ENCODE measurements around the gene SLC25A33.

DNA sequence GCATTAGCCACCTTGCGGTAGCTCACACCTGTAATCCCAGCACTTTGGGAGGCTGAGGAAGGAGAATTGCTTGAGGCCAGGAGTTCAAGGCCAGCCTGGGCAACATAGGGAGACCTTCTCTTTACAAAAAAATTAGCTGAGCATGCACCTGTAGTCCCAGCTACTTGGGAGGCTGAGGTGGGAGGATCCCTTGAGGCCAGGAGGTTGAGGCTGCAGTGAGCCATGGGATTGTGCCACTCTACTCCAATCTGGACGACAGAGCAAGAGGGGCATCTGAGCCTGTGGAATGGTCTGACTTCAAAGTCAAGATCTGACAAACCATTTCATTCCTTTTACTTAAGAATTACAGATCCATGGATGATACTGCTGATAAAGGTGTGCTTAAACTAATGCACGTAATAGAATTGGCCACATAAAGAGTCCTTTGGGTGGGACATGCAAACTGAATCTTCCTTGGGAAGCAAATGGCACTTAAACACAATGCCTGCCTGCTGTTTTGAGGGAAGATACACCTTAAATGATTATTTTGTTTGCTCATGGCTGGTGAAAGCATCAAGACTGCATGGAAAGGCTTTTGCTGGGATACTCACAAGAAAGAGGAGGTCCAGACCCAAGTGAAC, 47.0 kb downstream of the SLC25A33 start:
- TF ChIP-seq, protein P1, sequence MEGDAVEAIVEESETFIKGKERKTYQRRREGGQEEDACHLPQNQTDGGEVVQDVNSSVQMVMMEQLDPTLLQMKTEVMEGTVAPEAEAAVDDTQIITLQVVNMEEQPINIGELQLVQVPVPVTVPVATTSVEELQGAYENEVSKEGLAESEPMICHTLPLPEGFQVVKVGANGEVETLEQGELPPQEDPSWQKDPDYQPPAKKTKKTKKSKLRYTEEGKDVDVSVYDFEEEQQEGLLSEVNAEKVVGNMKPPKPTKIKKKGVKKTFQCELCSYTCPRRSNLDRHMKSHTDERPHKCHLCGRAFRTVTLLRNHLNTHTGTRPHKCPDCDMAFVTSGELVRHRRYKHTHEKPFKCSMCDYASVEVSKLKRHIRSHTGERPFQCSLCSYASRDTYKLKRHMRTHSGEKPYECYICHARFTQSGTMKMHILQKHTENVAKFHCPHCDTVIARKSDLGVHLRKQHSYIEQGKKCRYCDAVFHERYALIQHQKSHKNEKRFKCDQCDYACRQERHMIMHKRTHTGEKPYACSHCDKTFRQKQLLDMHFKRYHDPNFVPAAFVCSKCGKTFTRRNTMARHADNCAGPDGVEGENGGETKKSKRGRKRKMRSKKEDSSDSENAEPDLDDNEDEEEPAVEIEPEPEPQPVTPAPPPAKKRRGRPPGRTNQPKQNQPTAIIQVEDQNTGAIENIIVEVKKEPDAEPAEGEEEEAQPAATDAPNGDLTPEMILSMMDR (optimal IDR thresholded peaks at IDR 0.05 in 1 of 3, IDR thresholded peaks at IDR 0.05 in 1 of 3, conservative IDR thresholded peaks at IDR 0.05 in 1 of 3; ENCODE audit: extremely low read depth in 1 of 3, insufficient read depth in 2 of 3, low read length in 3 of 3), result no peak
- no peak for TF ChIP-seq EZH2 (IDR thresholded peaks at IDR 0.05; ENCODE audit: low read length)
